Measurements from ENCODE around the gene SEZ6L.
"Not testable (repeated sequence)": the region's sequence is repeated elsewhere in the genome, so short reads cannot be mapped to it uniquely, and the experiment has no call there.

The SEZ6L gene

GRCh38 chr22:26393929-26394328 is 224.7 kb downstream of the SEZ6L start:
- no peak for DNase-seq

- no peak for DNase-seq
Measured at GRCh38 chr22:26394777-26395176, 225.5 kb downstream of the SEZ6L start.

- DNase-seq, result no peak
Measured at GRCh38 chr22:26395926-26396325, 226.7 kb downstream of the SEZ6L start.

GRCh38 chr22:26398741-26399153 is 229.5 kb downstream of the SEZ6L start:
- peak in 1 of 2 experiments; percentile 46 for DNase-seq

GRCh38 chr22:26399289-26399688 is 230.0 kb downstream of the SEZ6L start:
- DNase-seq, result no peak

GRCh38 chr22:26401726-26402125 is 232.5 kb downstream of the SEZ6L start:
- no peak for DNase-seq

GRCh38 chr22:26404851-26405421 is 235.7 kb downstream of the SEZ6L start:
- DNase-seq, result no peak

- DNase-seq, result no peak
Measured at GRCh38 chr22:26406118-26406517, 236.9 kb downstream of the SEZ6L start.

GRCh38 chr22:26408562-26409220 is 239.4 kb downstream of the SEZ6L start:
- not testable (repeated sequence) for DNase-seq

GRCh38 chr22:26409719-26410335 is 240.6 kb downstream of the SEZ6L start:
- DNase-seq, result no peak

- no peak for DNase-seq
Measured at GRCh38 chr22:26410386-26410785, 241.1 kb downstream of the SEZ6L start.

- no peak for DNase-seq
Measured at GRCh38 chr22:26414347-26414746, 245.1 kb downstream of the SEZ6L start.

GRCh38 chr22:26416256-26416655 is 247.0 kb downstream of the SEZ6L start:
- no peak for DNase-seq

GRCh38 chr22:26416670-26417276 is 247.5 kb downstream of the SEZ6L start:
- peak in 1 of 2 experiments; percentile 45 for DNase-seq

- DNase-seq, result no peak
Measured at GRCh38 chr22:26417406-26417805, 248.1 kb downstream of the SEZ6L start.

GRCh38 chr22:26418620-26419019 is 249.4 kb downstream of the SEZ6L start:
- DNase-seq, result no peak

- DNase-seq, result no peak
Measured at GRCh38 chr22:26426924-26427323, 257.7 kb downstream of the SEZ6L start.

- peak; percentile 43 to 55 for DNase-seq
Measured at GRCh38 chr22:26428515-26429457, 259.5 kb downstream of the SEZ6L start, which contains the start of gene ASPHD2. TSS of gene ASPHD2 (plus strand) at chr22:26429260. CDS start at chr22:26433616, 4,356 bp downstream.

- DNase-seq, result no peak
Measured at GRCh38 chr22:26429458-26430286, 260.4 kb downstream of the SEZ6L start.

- DNase-seq, result no peak
Measured at GRCh38 chr22:26430600-26430999, 261.3 kb downstream of the SEZ6L start.

- DNase-seq, result no peak
Measured at GRCh38 chr22:26431261-26431995, 262.2 kb downstream of the SEZ6L start.

All from SW 1271 (cell line).